GM21723 (cell line): Measurements from ENCODE around the gene LMAN2L.
"Not testable (repeated sequence)": the region's sequence is repeated elsewhere in the genome, so short reads cannot be mapped to it uniquely, and the experiment has no call there.

Experiments used
- ATAC-seq: cut with Tn5 transposase; IDR thresholded peaks from one replicate; pipeline ENCODE4 v1.9.1; 2021; ENCODE audit warnings: mild to moderate bottlenecking, moderate library complexity; ENCODE audit not compliant: unreplicated experiment

Gene LMAN2L

GRCh38 chr2:96688649-96689430 lies 51.0 kb downstream of the LMAN2L start:
- ATAC-seq = no peak

- no peak for ATAC-seq
These were observed 51.9 kb downstream of the LMAN2L start for GRCh38 chr2:96687711-96688640.

GRCh38 chr2:96687266-96687665 lies 52.6 kb downstream of the LMAN2L start:
- no peak for ATAC-seq

GRCh38 chr2:96685577-96686459 lies 54.0 kb downstream of the LMAN2L start:
- ATAC-seq = no peak

- ATAC-seq = no peak
These were observed 54.8 kb downstream of the LMAN2L start for GRCh38 chr2:96684883-96685576.

GRCh38 chr2:96683972-96684820 lies 55.7 kb downstream of the LMAN2L start:
- ATAC-seq = no peak

- ATAC-seq = no peak
These were observed 56.6 kb downstream of the LMAN2L start for GRCh38 chr2:96683307-96683706.

GRCh38 chr2:96681540-96681939 lies 58.3 kb downstream of the LMAN2L start:
- no peak for ATAC-seq

GRCh38 chr2:96680561-96681141 lies 59.2 kb downstream of the LMAN2L start:
- ATAC-seq = no peak

- ATAC-seq = no peak
These were observed 60.0 kb downstream of the LMAN2L start for GRCh38 chr2:96679848-96680247.

GRCh38 chr2:96669539-96670215 lies 70.2 kb downstream of the LMAN2L start:
- no peak for ATAC-seq

- no peak for ATAC-seq
These were observed 71.1 kb downstream of the LMAN2L start for GRCh38 chr2:96668771-96669170.

- ATAC-seq = not testable (repeated sequence)
These were observed 74.1 kb downstream of the LMAN2L start for GRCh38 chr2:96665717-96666116.

- no peak for ATAC-seq
These were observed 74.7 kb downstream of the LMAN2L start for GRCh38 chr2:96665083-96665569.

GRCh38 chr2:96664366-96664925 lies 75.4 kb downstream of the LMAN2L start:
- ATAC-seq = no peak

- no peak for ATAC-seq
These were observed 76.0 kb downstream of the LMAN2L start for GRCh38 chr2:96663829-96664228.

- ATAC-seq = no peak
These were observed 76.7 kb downstream of the LMAN2L start for GRCh38 chr2:96663177-96663576.

GRCh38 chr2:96662360-96662759 lies 77.5 kb downstream of the LMAN2L start:
- no peak for ATAC-seq
